HEK293 (cell line): Measurements from ENCODE around the gene GFOD1.

ENCODE experiments used
- SETDB1 ChIP-seq: IDR thresholded peaks from one replicate; pipeline ENCODE4 v1.6.1; 2017; ENCODE audit warnings: mild to moderate bottlenecking, low read length, moderate library complexity, mixed read lengths; ENCODE audit not compliant: insufficient read length
- ZNF416 ChIP-seq: fragments of 450-650 bp; formaldehyde crosslinking; IDR thresholded peaks from 2 replicates; pipeline ENCODE4 v1.5.1; 2016; ENCODE audit warnings: missing biosample characterization, missing genetic modification characterization
- ZNF548 ChIP-seq: fragments of 450-650 bp; formaldehyde crosslinking; IDR thresholded peaks from 2 replicates; pipeline ENCODE4 v1.5.1; 2016; ENCODE audit warnings: missing biosample characterization, missing genetic modification characterization
- ZNF777 ChIP-seq: fragments of 450-650 bp; formaldehyde crosslinking; IDR thresholded peaks from 2 replicates; pipeline ENCODE4 v1.5.1; 2017; ENCODE audit warnings: missing biosample characterization, missing genetic modification characterization, borderline replicate concordance
- TF ChIP-seq, protein P1 (sequence below): fragments of 450-650 bp; formaldehyde crosslinking; IDR thresholded peaks from 2 replicates; pipeline ENCODE4 v1.5.1; 2016; ENCODE audit warnings: missing biosample characterization, missing genetic modification characterization

DNA sequence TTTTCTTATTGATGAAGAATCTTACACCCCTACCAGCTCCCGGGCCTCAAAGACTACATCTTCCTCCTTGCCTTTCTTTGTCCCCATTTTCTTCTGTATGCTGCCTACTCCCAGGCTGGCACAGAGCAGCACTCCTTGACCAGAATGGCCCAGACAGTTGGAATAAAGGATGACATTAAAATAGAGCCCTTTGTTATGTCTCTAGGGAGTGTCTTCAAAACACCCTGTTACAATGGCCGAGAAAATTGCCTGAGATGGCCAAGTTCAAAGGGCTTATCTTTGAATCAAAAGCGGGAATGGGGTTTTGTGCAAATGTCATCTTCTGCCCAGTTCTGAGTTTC lies 80.1 kb downstream of the GFOD1 start:
- TF ChIP-seq SETDB1 (no peak), ZNF416 (tag by site-specific recombination) (no peak), ZNF548 (tag by site-specific recombination) (no peak), ZNF777 (tag by site-specific recombination) (no peak)
- TF ChIP-seq, protein P1, sequence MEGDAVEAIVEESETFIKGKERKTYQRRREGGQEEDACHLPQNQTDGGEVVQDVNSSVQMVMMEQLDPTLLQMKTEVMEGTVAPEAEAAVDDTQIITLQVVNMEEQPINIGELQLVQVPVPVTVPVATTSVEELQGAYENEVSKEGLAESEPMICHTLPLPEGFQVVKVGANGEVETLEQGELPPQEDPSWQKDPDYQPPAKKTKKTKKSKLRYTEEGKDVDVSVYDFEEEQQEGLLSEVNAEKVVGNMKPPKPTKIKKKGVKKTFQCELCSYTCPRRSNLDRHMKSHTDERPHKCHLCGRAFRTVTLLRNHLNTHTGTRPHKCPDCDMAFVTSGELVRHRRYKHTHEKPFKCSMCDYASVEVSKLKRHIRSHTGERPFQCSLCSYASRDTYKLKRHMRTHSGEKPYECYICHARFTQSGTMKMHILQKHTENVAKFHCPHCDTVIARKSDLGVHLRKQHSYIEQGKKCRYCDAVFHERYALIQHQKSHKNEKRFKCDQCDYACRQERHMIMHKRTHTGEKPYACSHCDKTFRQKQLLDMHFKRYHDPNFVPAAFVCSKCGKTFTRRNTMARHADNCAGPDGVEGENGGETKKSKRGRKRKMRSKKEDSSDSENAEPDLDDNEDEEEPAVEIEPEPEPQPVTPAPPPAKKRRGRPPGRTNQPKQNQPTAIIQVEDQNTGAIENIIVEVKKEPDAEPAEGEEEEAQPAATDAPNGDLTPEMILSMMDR (tag by site-specific recombination): no peak
